Measurements from ENCODE around the gene SEH1L.

The SEH1L gene

GRCh38 chr18:12989397-12990122 is 41.7 kb downstream of the SEH1L start:
- ChIA-PET CTCF (no interaction called here), POLR2A (interaction anchor here (2.5 kb wide), 1 partner anchor 43 kb away, joined by 66 read pairs; the partner anchor contains the start of gene SEH1L)
- H3K27ac ChIP-seq (ENCODE audit: extremely low read depth, low read depth, low read length) = no peak overlapping the region
- no peaks in the 10 kb centered on the region for H3K9me3 ChIP-seq (ENCODE audit: control insufficient read depth, insufficient read depth, low read depth, low read length)
- no peak overlapping the region for H3K4me3 ChIP-seq (ENCODE audit: low read depth, low read length)
- TF ChIP-seq SP7 (tag by site-specific recombination; IDR thresholded peaks at IDR 0.05) (peak; percentile 59), ZEB2 (tag by site-specific recombination; IDR thresholded peaks at IDR 0.05) (no peak), SCRT1 (tag by site-specific recombination; IDR thresholded peaks at IDR 0.05; ENCODE audit: borderline replicate concordance) (peak; percentile 55; the same call in 1 of the 2 replicates), WT1 (tag by site-specific recombination; IDR thresholded peaks at IDR 0.05) (peak; percentile 64), ZBTB17 (tag by site-specific recombination; IDR thresholded peaks at IDR 0.05) (peak; percentile 39), ZNF155 (tag by site-specific recombination; IDR thresholded peaks at IDR 0.05) (no peak), FEZF1 (tag by site-specific recombination; IDR thresholded peaks at IDR 0.05) (0 out of 2 replicates have a peak, but pooled peaks have one; percentile 9), PRDM4 (tag by site-specific recombination; IDR thresholded peaks at IDR 0.05) (no peak), ZBTB20 (tag by site-specific recombination; IDR thresholded peaks at IDR 0.05) (peak; percentile 22; the same call in 1 of the 2 replicates), ZNF501 (tag by site-specific recombination; IDR thresholded peaks at IDR 0.05) (no peak)
- TF ChIP-seq, protein P1, sequence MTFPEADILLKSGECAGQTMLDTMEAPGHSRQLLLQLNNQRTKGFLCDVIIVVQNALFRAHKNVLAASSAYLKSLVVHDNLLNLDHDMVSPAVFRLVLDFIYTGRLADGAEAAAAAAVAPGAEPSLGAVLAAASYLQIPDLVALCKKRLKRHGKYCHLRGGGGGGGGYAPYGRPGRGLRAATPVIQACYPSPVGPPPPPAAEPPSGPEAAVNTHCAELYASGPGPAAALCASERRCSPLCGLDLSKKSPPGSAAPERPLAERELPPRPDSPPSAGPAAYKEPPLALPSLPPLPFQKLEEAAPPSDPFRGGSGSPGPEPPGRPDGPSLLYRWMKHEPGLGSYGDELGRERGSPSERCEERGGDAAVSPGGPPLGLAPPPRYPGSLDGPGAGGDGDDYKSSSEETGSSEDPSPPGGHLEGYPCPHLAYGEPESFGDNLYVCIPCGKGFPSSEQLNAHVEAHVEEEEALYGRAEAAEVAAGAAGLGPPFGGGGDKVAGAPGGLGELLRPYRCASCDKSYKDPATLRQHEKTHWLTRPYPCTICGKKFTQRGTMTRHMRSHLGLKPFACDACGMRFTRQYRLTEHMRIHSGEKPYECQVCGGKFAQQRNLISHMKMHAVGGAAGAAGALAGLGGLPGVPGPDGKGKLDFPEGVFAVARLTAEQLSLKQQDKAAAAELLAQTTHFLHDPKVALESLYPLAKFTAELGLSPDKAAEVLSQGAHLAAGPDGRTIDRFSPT (tag by site-specific recombination; IDR thresholded peaks at IDR 0.05) = 0 out of 2 replicates have a peak, but pooled peaks have one; percentile 11
- H3K36me3 ChIP-seq (ENCODE audit: control insufficient read depth in 2 of 2, insufficient read depth in 1 of 2, low read length in 2 of 2) = peaks cover 10% of the 10 kb centered on the region in 2 experiments; a peak in 2 of 3 replicates
- peaks cover 13% of the 10 kb centered on the region; the same call in 1 of the 2 replicates for H3K4me1 ChIP-seq (ENCODE audit: control insufficient read depth, insufficient read depth, low read length)

GRCh38 chr18:12990123-12990475 is 42.3 kb downstream of the SEH1L start:
- Histone ChIP-seq H3K4me1 (ENCODE audit: control insufficient read depth, insufficient read depth, low read length) (peaks cover 13% of the 10 kb centered on the region; the same call in 1 of the 2 replicates), H3K9me3 (ENCODE audit: control insufficient read depth, insufficient read depth, low read depth, low read length) (no peaks in the 10 kb centered on the region), H3K36me3 (ENCODE audit: control insufficient read depth in 2 of 2, insufficient read depth in 1 of 2, low read length in 2 of 2) (peaks cover 7 to 8% of the 10 kb centered on the region in 2 experiments; a peak in 1 of 3 replicates), H3K4me3 (ENCODE audit: low read depth, low read length) (no peak overlapping the region), H3K27ac (ENCODE audit: extremely low read depth, low read depth, low read length) (peak overlapping the region; percentile 91)
- ChIA-PET CTCF (interaction anchor here (0.6 to 1.0 kb wide), 4 partner anchors 17 to 532 kb away, joined by 3 to 6 read pairs (median 4); no protein-coding TSS in a partner anchor), POLR2A (interaction anchor here (0.7 to 2.5 kb wide), 10 partner anchors 10 to 462 kb away, joined by 3 to 66 read pairs (median 7); partner anchors contain the start of genes PTPN2 and SEH1L)
- TF ChIP-seq ZBTB10 (tag by site-specific recombination; IDR thresholded peaks at IDR 0.05) = no peak
- no peak for TF ChIP-seq ZNF561 (tag by site-specific recombination; IDR thresholded peaks at IDR 0.05; ENCODE audit: borderline replicate concordance)
- TF ChIP-seq ZNF791 (tag by site-specific recombination; IDR thresholded peaks at IDR 0.05) = 0 out of 2 replicates have a peak, but pooled peaks have one; percentile 47
- TF ChIP-seq ZNF362 (tag by site-specific recombination; IDR thresholded peaks at IDR 0.05) = no peak
- 0 out of 2 replicates have a peak, but pooled peaks have one; percentile 84 for TF ChIP-seq ZNF239 (tag by site-specific recombination; IDR thresholded peaks at IDR 0.05)
- TF ChIP-seq HOXD13 (CRISPR knock-in tag; IDR thresholded peaks at IDR 0.05; ENCODE audit: borderline replicate concordance) = no peak
- peak; percentile 22; the same call in 1 of the 2 replicates for TF ChIP-seq ZNF133 (tag by site-specific recombination; IDR thresholded peaks at IDR 0.05)
- TF ChIP-seq ZNF580 (tag by site-specific recombination; IDR thresholded peaks at IDR 0.05) = peak; percentile 87
- TF ChIP-seq ZNF837 (tag by site-specific recombination; IDR thresholded peaks at IDR 0.05) = 0 out of 2 replicates have a peak, but pooled peaks have one; percentile 69
- TF ChIP-seq ZNF501 (tag by site-specific recombination; IDR thresholded peaks at IDR 0.05) = 0 out of 2 replicates have a peak, but pooled peaks have one; percentile 13
- peak; percentile 91 for TF ChIP-seq KLF1 (tag by site-specific recombination; IDR thresholded peaks at IDR 0.05)
- TF ChIP-seq ZNF426 (tag by site-specific recombination; IDR thresholded peaks at IDR 0.05) = no peak
- TF ChIP-seq, protein P2, sequence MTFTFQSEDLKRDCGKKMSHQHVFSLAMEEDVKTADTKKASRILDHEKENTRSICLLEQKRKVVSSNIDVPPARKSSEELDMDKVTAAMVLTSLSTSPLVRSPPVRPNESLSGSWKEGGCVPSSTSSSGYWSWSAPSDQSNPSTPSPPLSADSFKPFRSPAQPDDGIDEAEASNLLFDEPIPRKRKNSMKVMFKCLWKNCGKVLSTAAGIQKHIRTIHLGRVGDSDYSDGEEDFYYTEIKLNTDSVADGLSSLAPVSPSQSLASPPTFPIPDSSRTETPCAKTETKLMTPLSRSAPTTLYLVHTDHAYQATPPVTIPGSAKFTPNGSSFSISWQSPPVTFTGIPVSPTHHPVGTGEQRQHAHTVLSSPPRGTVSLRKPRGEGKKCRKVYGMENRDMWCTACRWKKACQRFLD (tag by site-specific recombination; IDR thresholded peaks at IDR 0.05) = no peak
- no peak for TF ChIP-seq ZNF350 (tag by site-specific recombination; IDR thresholded peaks at IDR 0.05)

Measured in HEK293 (cell line).